Bronchial epithelial cell (primary cell): ENCODE data around the gene AKR1B1. TPM values are rescaled to one million over a fixed set of nuclear protein-coding genes. Genes with fewer than 3 reads are reported as not detected.

Experiments
- DNase-seq: peaks from one replicate; pipeline ENCODE4 v3.0.0-alpha.2; 2010; ENCODE audit warnings: low read depth
- FAIRE-seq: peaks from 2 replicates; lab custom pipeline; 2011; peaks lifted over from hg19 to GRCh38; lab: Jason Lieb, UNC
- H3K27me3 ChIP-seq: 2 replicates; pipeline ENCODE4 v1.5.1; 2011; ENCODE audit warnings: low read length; ENCODE audit not compliant: control insufficient read depth, insufficient read depth
- H3K36me3 ChIP-seq: 2 replicates; pipeline ENCODE4 v1.5.1; 2011; ENCODE audit warnings: low read length; ENCODE audit not compliant: control insufficient read depth, insufficient read depth
- H3K4me3 ChIP-seq: 2 replicates; pipeline ENCODE4 v1.5.1; 2011; ENCODE audit warnings: mild to moderate bottlenecking, low read depth, low read length, control low read depth
- CTCF ChIP-seq: IDR thresholded peaks from 2 replicates; pipeline ENCODE4 v1.5.1; 2011; ENCODE audit warnings: mild to moderate bottlenecking, moderate library complexity, low read length, control low read depth, inconsistent platforms; ENCODE audit not compliant: insufficient read depth, severe bottlenecking
- total RNA-seq: library from RNA; depleted of rRNA; stranded (reverse); fragments of >200 nt; gene quantifications from 2 replicates; pipeline ENCODE4 v1.2.1, GENCODE V29; 2014

Gene AKR1B1
- total RNA-seq, 1 donor from 2014 or later = 77.1 TPM

DNA sequence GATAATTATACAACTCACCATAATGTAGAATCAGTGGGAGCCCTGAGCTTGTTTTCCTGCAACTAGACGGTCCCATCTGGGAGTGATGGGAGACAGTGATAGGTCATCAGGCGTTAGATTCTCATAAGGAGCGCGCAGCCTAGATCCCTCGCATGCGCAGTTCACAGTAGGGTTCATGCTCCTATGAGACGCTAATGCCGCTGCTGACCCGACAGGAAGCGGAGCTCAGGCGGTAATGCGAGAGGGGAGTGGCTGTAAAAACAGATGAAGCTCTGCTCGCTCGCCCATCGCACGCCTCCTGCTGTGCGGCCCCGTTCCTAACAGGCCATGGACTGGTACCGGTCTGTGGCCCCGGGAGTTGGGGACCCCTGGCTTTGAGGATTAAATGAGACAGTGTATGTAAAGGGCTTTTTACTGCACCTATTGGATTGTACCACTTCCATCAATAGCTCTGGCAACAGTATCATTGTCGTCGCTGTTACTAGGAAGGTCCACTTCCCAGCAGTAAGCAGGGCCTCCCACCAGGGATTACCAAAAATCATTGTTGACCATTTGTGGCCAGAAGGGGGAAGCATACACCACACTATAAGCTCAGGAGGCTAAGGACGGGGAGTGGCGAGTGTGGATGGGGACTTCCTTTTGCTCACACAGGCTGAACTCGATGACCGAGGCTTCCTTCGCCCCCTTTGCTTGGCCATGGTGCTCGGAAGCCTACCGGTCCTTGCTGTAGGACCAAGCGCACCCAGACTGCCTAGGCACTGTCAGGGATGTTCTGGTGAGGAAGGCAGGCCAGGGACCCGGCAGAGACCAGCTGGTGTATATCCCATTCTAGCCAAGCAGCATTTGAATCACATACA, 26.4 kb downstream of the AKR1B1 start:
- FAIRE-seq (no peak), DNase-seq (peak; percentile 86)
- TF ChIP-seq CTCF = peak; percentile 59
- Histone ChIP-seq H3K27me3 (no peaks in the 10 kb centered on the region), H3K4me3 (peak overlapping the region; percentile 24), H3K36me3 (no peaks in the 10 kb centered on the region)

DNA sequence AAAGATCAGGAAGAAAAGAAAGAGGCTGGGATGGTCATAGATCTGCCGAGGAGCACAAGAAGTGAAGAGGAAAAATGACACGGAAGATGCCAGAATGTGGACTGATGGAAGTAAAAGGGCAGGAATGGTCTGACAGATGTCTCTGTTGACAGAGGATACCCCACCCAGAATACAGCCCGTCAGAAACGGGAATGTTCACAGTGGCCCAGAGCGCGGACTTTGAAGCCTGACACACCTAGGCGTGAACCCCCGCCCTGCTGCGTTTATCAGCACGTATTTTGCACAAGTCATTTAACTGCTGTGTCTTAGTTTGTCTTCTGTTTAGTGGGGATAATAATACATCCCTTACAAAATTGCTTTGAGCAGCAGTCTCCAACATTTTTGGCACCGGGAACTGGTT, 27.1 kb downstream of the AKR1B1 start:
- TF ChIP-seq CTCF = no peak
- Histone ChIP-seq H3K27me3 (no peaks in the 10 kb centered on the region), H3K4me3 (no peak overlapping the region), H3K36me3 (no peaks in the 10 kb centered on the region)
- DNase-seq (no peak), FAIRE-seq (no peak)

DNA sequence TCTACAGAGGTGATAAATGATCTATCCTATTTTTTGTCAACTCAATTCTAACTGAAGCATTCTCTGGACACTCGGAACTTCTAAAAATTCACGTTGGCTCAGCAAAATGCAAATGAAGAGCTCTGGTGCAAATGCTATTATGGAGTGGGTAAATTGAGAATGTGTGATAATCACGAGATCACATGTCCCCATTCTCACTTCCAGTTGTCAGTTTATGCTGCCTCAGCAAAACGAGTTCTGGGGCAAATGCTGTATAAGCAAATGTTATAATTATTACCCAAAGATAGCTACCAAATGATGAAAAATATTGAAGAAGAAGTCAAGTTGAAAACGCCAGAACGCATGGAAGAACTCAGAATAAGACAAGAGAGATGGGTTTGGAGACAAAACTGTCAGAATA, 29.4 kb downstream of the AKR1B1 start:
- FAIRE-seq (no peak), DNase-seq (no peak)
- TF ChIP-seq CTCF = no peak
- H3K36me3 ChIP-seq = no peaks in the 10 kb centered on the region
- H3K27me3 ChIP-seq = no peaks in the 10 kb centered on the region
- no peak overlapping the region for H3K4me3 ChIP-seq

- no peak for FAIRE-seq
- no peak for TF ChIP-seq CTCF
- H3K4me3 ChIP-seq = no peak overlapping the region
- no peaks in the 10 kb centered on the region for H3K36me3 ChIP-seq
- DNase-seq = no peak
- H3K27me3 ChIP-seq = no peaks in the 10 kb centered on the region
Observed at GRCh38 chr7:134428942-134429341, 30.0 kb downstream of the AKR1B1 start.

- no peaks in the 10 kb centered on the region for H3K27me3 ChIP-seq
- no peak for DNase-seq
- no peak for FAIRE-seq
- no peak overlapping the region for H3K4me3 ChIP-seq
- TF ChIP-seq CTCF = no peak
- H3K36me3 ChIP-seq = no peaks in the 10 kb centered on the region
Observed at GRCh38 chr7:134427896-134428295, 31.0 kb downstream of the AKR1B1 start.
